Endothelial cell of umbilical vein (primary cell): ENCODE data around the gene REG3A. TPM values are rescaled to one million over a fixed set of nuclear protein-coding genes. Genes with fewer than 3 reads are reported as not detected.

Experiments
- BruUV-seq: library from RNA; stranded (reverse); fragments of 400-500 nt; replicated peaks from 2 replicates; lab custom pipeline; 2021; lab: Mats Ljungman, UMichigan
- CTCF ChIA-PET: fragments of 300-600, 350-600 bp; sonication (Branson Sonifier 250); formaldehyde crosslinking; loops from one replicate; lab custom pipeline; 2021; ENCODE audit warnings: antibody characterized with exemption, inconsistent platforms; lab: Charles Lee
- POLR2A ChIA-PET: fragments of 300-600, 350-600 bp; sonication (Branson Sonifier 250); formaldehyde crosslinking; loops from one replicate; lab custom pipeline; 2021; ENCODE audit warnings: antibody characterized with exemption, inconsistent platforms; lab: Charles Lee
- DNase-seq: peaks from one replicate; pipeline ENCODE4 v3.0.0-alpha.2; 2011; ENCODE audit warnings: low read depth, low spot score
- FAIRE-seq: peaks from 2 replicates; lab custom pipeline; 2011; peaks lifted over from hg19 to GRCh38; lab: Jason Lieb, UNC
- H2AFZ ChIP-seq: 2 replicates; pipeline ENCODE4 v1.6.0; 2012; ENCODE audit warnings: low read depth, low read length, control low read depth, inconsistent platforms
- H3K27ac ChIP-seq: 2 replicates; pipeline ENCODE4 v1.5.1; 2011; ENCODE audit warnings: low read depth, mild to moderate bottlenecking, control low read depth, low read length, moderate library complexity; ENCODE audit not compliant: insufficient read depth
- H3K27me3 ChIP-seq, 2 experiments: 2 replicates each; pipeline versions ENCODE4 v1.6.0 to v1.6.1; 2011; ENCODE audit warnings: low read length in 2 of 2, mixed read lengths in 1 of 2; ENCODE audit not compliant: control insufficient read depth in 2 of 2, insufficient read depth in 2 of 2
- H3K36me3 ChIP-seq, 2 experiments: 2 replicates in 1 of 2; 3 replicates in 1 of 2; pipeline ENCODE4 v1.5.1; 2011; ENCODE audit warnings: low read length in 2 of 2, mild to moderate bottlenecking in 1 of 2, moderate library complexity in 1 of 2; ENCODE audit not compliant: control insufficient read depth in 2 of 2, insufficient read depth in 2 of 2; ENCODE audit errors: extremely low read depth in 1 of 2
- H3K4me1 ChIP-seq: 3 replicates; pipeline ENCODE4 v1.5.1; 2011; ENCODE audit warnings: mild to moderate bottlenecking, low read length; ENCODE audit not compliant: control insufficient read depth, insufficient read depth; ENCODE audit errors: extremely low read depth
- H3K4me2 ChIP-seq: 2 replicates; pipeline ENCODE4 v1.6.1; 2011; ENCODE audit warnings: low read length, control low read depth, mixed read lengths; ENCODE audit not compliant: insufficient read depth
- H3K4me3 ChIP-seq, 3 experiments: fragments of 200-600 bp in 1 of 3; sonication (generic), shearing (Covaris generic) in 1 of 3; replicated peaks in 1 of 3; 2 replicates each; pipeline ENCODE4 v1.5.1; 2011 to 2016; ENCODE audit warnings: control low read depth in 3 of 3, low read length in 3 of 3, mild to moderate bottlenecking in 2 of 3, inconsistent platforms in 1 of 3, low read depth in 1 of 3, moderate library complexity in 1 of 3; ENCODE audit not compliant: insufficient read depth in 1 of 3
- H3K79me2 ChIP-seq: 2 replicates; pipeline ENCODE4 v1.6.0; 2012; ENCODE audit warnings: low read length, inconsistent platforms; ENCODE audit not compliant: control insufficient read depth, insufficient read depth
- H3K9ac ChIP-seq: replicated peaks from 2 replicates; pipeline ENCODE3; 2011; ENCODE audit warnings: low read length, control low read depth; ENCODE audit not compliant: insufficient read depth; ENCODE audit errors: extremely low read depth
- H3K9me1 ChIP-seq: replicated peaks from 3 replicates; pipeline ENCODE4 v1.6.0; 2011; ENCODE audit warnings: mild to moderate bottlenecking, low read length; ENCODE audit not compliant: control insufficient read depth, insufficient read depth; ENCODE audit errors: extremely low read depth
- H3K9me3 ChIP-seq: replicated peaks from 2 replicates; pipeline ENCODE4 v1.5.1; 2012; ENCODE audit warnings: low read length, inconsistent platforms; ENCODE audit not compliant: control insufficient read depth, insufficient read depth
- H4K20me1 ChIP-seq: replicated peaks from 2 replicates; pipeline ENCODE3; 2011; ENCODE audit warnings: mild to moderate bottlenecking, low read length; ENCODE audit not compliant: control insufficient read depth, insufficient read depth; ENCODE audit errors: extremely low read depth
- CTCF ChIP-seq, 2 donors: IDR thresholded peaks; 1 replicate in 1 of 2; 2 replicates in 1 of 2; pipeline ENCODE4 v1.5.1; 2011; ENCODE audit warnings: low read length in 2 of 2, mild to moderate bottlenecking in 2 of 2, moderate library complexity in 2 of 2, control low read depth in 1 of 2, inconsistent platforms in 1 of 2, low read depth in 1 of 2; ENCODE audit not compliant: insufficient read depth in 1 of 2; ENCODE audit errors: extremely low read depth in 1 of 2
- EZH2 ChIP-seq: IDR thresholded peaks from 2 replicates; pipeline ENCODE4 v1.6.1; 2012; ENCODE audit warnings: borderline replicate concordance, low read depth, mild to moderate bottlenecking, moderate library complexity, low read length, inconsistent platforms; ENCODE audit not compliant: severe bottlenecking
- FOS ChIP-seq: IDR thresholded peaks from 2 replicates; pipeline ENCODE4 v1.6.1; 2011; ENCODE audit warnings: mild to moderate bottlenecking, low read length, moderate library complexity, borderline replicate concordance; ENCODE audit not compliant: insufficient read depth
- GATA2 ChIP-seq: IDR thresholded peaks from 2 replicates; pipeline ENCODE4 v1.7.0; 2011; ENCODE audit warnings: low read depth, mild to moderate bottlenecking, moderate library complexity, mixed read lengths, low read length; ENCODE audit not compliant: insufficient read length, insufficient read depth
- JUN ChIP-seq: IDR thresholded peaks from 2 replicates; pipeline ENCODE4 v1.6.1; 2011; ENCODE audit warnings: borderline replicate concordance, low read depth; ENCODE audit not compliant: insufficient read length, insufficient read depth
- MAX ChIP-seq: IDR thresholded peaks from 2 replicates; pipeline ENCODE4 v1.6.1; 2011; ENCODE audit not compliant: insufficient read depth, insufficient read length
- MYC ChIP-seq: IDR thresholded peaks from one replicate; pipeline ENCODE4 v1.6.1; 2011; ENCODE audit warnings: mild to moderate bottlenecking, low read depth, low read length
- POLR2A ChIP-seq: IDR thresholded peaks from 2 replicates; pipeline ENCODE4 v1.6.1; 2012; ENCODE audit warnings: low read depth, mild to moderate bottlenecking, control low read depth, low read length
- POLR2AphosphoS5 ChIP-seq: IDR thresholded peaks from 2 replicates; pipeline ENCODE4 v1.6.1; 2012; ENCODE audit warnings: low read depth, mild to moderate bottlenecking, control low read depth, low read length, moderate library complexity; ENCODE audit not compliant: insufficient read depth
- dilution Hi-C: fragments of 300-500 bp; cut with MboI; formaldehyde crosslinking; loops from one replicate; pipeline ENCODE4 v1.15.0; 2019; ENCODE audit warnings: low sequenced_read_pairs; ENCODE audit not compliant: extremely low pct_ligation_motif_present
- intact Hi-C: fragments of 100-400 bp; cut with micrococcal nuclease; formaldehyde crosslinking; loops from one replicate; pipeline ENCODE4 v1.10.0; 2022
- polyA plus RNA-seq, 4 experiments: library from polyadenylated mRNA; depleted of rRNA in 3 of 4; stranded (reverse) in 3 of 4; unstranded in 1 of 4; fragments of >200 nt; gene quantifications; 2 replicates each; pipeline versions ENCODE4 v1.2.1 to v1.2.3, GENCODE V29; 2011 to 2012; ENCODE audit warnings: missing spikeins in 1 of 4
- total RNA-seq: library from RNA; stranded (reverse); gene quantifications from 2 replicates; pipeline ENCODE4 v1.2.3, GENCODE V29; 2021

The REG3A gene
- total and polyA plus RNA-seq, 2 donors (not counting 3 experiments of a cell fraction or from before 2014, with no cell fraction given) = not detected

- ChIA-PET POLR2A (no interaction called here), CTCF (no interaction called here)
- Histone ChIP-seq H3K4me1 (no peaks in the 10 kb centered on the region), H3K4me3 (no peak overlapping the region), H3K9me1 (no peaks in the 10 kb centered on the region), H3K27ac (no peak overlapping the region), H3K79me2 (no peaks in the 10 kb centered on the region), H3K9ac (no peak overlapping the region), H4K20me1 (no peaks in the 10 kb centered on the region), H2AFZ (no peak overlapping the region), H3K4me2 (no peak overlapping the region), H3K9me3 (no peaks in the 10 kb centered on the region), H3K27me3 (no peaks in the 10 kb centered on the region), H3K36me3 (no peaks in the 10 kb centered on the region)
- DNase-seq (no peak), FAIRE-seq (no peak)
- dilution Hi-C loops = no loop called here
- no TSS peak for BruUV-seq
- intact Hi-C loops = no loop called here
- no peak for TF ChIP-seq GATA2
- TF ChIP-seq CTCF (IDR thresholded peaks at IDR 0.05; ENCODE audit: extremely low read depth in 1 of 2, insufficient read depth in 1 of 2, low read depth in 1 of 2, low read length in 2 of 2) = no peak
- no peak for TF ChIP-seq MAX
- no peak for TF ChIP-seq MYC
- no peak for TF ChIP-seq JUN
- no peak for TF ChIP-seq POLR2A
- no peak for TF ChIP-seq POLR2AphosphoS5
- no peak for TF ChIP-seq FOS
- no peak for TF ChIP-seq EZH2
These were observed 36.9 kb downstream of the REG3A start for GRCh38 chr2:79122676-79123075.
